Esophagus muscularis mucosa (tissue), 3 donors: ENCODE results near the gene CCNL2.

ENCODE experiments used
- POLR2A ChIP-seq: fragments of 450-650 bp; IDR thresholded peaks from one replicate; pipeline ENCODE4 v1.6.1; 2017; ENCODE audit warnings: antibody characterized with exemption, moderate library complexity, mild to moderate bottlenecking, low read depth
- TF ChIP-seq, protein P1 (sequence below), 3 experiments: fragments of 200-600 bp in 2 of 3; fragments of 450-650 bp in 1 of 3; sonication (generic) in 2 of 3; IDR thresholded peaks; one replicate each; pipeline ENCODE4 v1.5.1; 2017 to 2019; ENCODE audit warnings: antibody characterized with exemption in 3 of 3, mild to moderate bottlenecking in 2 of 3, moderate library complexity in 1 of 3

- TF ChIP-seq, protein P1, sequence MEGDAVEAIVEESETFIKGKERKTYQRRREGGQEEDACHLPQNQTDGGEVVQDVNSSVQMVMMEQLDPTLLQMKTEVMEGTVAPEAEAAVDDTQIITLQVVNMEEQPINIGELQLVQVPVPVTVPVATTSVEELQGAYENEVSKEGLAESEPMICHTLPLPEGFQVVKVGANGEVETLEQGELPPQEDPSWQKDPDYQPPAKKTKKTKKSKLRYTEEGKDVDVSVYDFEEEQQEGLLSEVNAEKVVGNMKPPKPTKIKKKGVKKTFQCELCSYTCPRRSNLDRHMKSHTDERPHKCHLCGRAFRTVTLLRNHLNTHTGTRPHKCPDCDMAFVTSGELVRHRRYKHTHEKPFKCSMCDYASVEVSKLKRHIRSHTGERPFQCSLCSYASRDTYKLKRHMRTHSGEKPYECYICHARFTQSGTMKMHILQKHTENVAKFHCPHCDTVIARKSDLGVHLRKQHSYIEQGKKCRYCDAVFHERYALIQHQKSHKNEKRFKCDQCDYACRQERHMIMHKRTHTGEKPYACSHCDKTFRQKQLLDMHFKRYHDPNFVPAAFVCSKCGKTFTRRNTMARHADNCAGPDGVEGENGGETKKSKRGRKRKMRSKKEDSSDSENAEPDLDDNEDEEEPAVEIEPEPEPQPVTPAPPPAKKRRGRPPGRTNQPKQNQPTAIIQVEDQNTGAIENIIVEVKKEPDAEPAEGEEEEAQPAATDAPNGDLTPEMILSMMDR (IDR thresholded peaks at IDR 0.05) = no peak
- no peak for TF ChIP-seq POLR2A
Measured at GRCh38 chr1:1411626-1412025, 12.5 kb upstream of the CCNL2 start.
